ENCODE results near the gene CD27.
A peak's percentile ranks its signal among the peaks of the same experiment; 100 is the strongest.
"Not testable (repeated sequence)": the region's sequence is repeated elsewhere in the genome, so short reads cannot be mapped to it uniquely, and the experiment has no call there.

Gene CD27

GRCh38 chr12:6468283-6468575 is 23.5 kb downstream of the CD27 start:
- H3K4me3 ChIP-seq (ENCODE audit: low read depth, low read length), result peak overlapping the region; percentile 2
- no peak for TF ChIP-seq CTCF (conservative IDR thresholded peaks at IDR 0.05; ENCODE audit: low read depth, low read length)
- DNase-seq (ENCODE audit: low read depth), result peak; percentile 39

GRCh38 chr12:6469092-6469491 is 24.3 kb downstream of the CD27 start:
- no peak for DNase-seq (ENCODE audit: low read depth)
- H3K4me3 ChIP-seq (ENCODE audit: low read depth, low read length), result peak overlapping the region; percentile 87
- no peak for TF ChIP-seq CTCF (conservative IDR thresholded peaks at IDR 0.05; ENCODE audit: low read depth, low read length)

GRCh38 chr12:6469609-6470374 is 25.0 kb downstream of the CD27 start:
- H3K4me3 ChIP-seq (ENCODE audit: low read depth, low read length), result peak overlapping the region; percentile 87
- no peak for DNase-seq (ENCODE audit: low read depth)
- TF ChIP-seq CTCF (conservative IDR thresholded peaks at IDR 0.05; ENCODE audit: low read depth, low read length), result no peak

GRCh38 chr12:6470375-6471163 is 25.8 kb downstream of the CD27 start, which contains the start of gene VAMP1:
VAMP1 (minus strand) TSS chr12:6470677; CDS start chr12:6470531, 146 bp downstream.
- peak; percentile 97 for DNase-seq (ENCODE audit: low read depth)
- no peak for TF ChIP-seq CTCF (conservative IDR thresholded peaks at IDR 0.05; ENCODE audit: low read depth, low read length)

GRCh38 chr12:6471989-6472360 is 27.2 kb downstream of the CD27 start:
- no peak for DNase-seq (ENCODE audit: low read depth)
- no peak overlapping the region for H3K4me3 ChIP-seq (ENCODE audit: low read depth, low read length)
- no peak for TF ChIP-seq CTCF (conservative IDR thresholded peaks at IDR 0.05; ENCODE audit: low read depth, low read length)

More at GRCh38 chr12:6470375-6471163, 25.8 kb downstream of the CD27 start, which contains the start of gene VAMP1:
- peak within 1 kb of the TSS; percentile 87 for H3K4me3 ChIP-seq (ENCODE audit: low read depth, low read length)

- H3K4me3 ChIP-seq (ENCODE audit: low read depth, low read length), result no peak overlapping the region
- DNase-seq (ENCODE audit: low read depth), result no peak
- TF ChIP-seq CTCF (conservative IDR thresholded peaks at IDR 0.05; ENCODE audit: low read depth, low read length), result no peak
These were observed 27.7 kb downstream of the CD27 start for GRCh38 chr12:6472491-6472890.

- DNase-seq (ENCODE audit: low read depth); H3K4me3 ChIP-seq (ENCODE audit: low read depth, low read length): not testable (repeated sequence)
These were observed 30.6 kb downstream of the CD27 start for GRCh38 chr12:6475233-6475975.

All from choroid plexus epithelial cell (primary cell).